Activated CD8-positive, alpha-beta T cell treated with anti-CD3 and anti-CD28 coated beads, Interleukin-2, amount 10 ng/mL, durations not matched to agents 7 days and 5 days (primary cell): ENCODE data around the gene KIFBP. TPM values are rescaled to one million over a fixed set of nuclear protein-coding genes. Genes with fewer than 3 reads are reported as not detected.
"Not testable (repeated sequence)": the region's sequence is repeated elsewhere in the genome, so short reads cannot be mapped to it uniquely, and the experiment has no call there.

Experiments
- ATAC-seq: fragments of 150-1000 bp; cut with Tn5 transposase; one replicate; pipeline ENCODE4 v1.10.0; 2021; ENCODE audit warnings: moderate library complexity
- CTCF ChIA-PET: fragments of 350-600 bp; sonication (Branson Sonifier 250); formaldehyde crosslinking; loops from one replicate; lab custom pipeline; 2021; ENCODE audit warnings: antibody characterized with exemption; lab: Charles Lee
- POLR2A ChIA-PET: fragments of 350-600 bp; sonication (Branson Sonifier 250); formaldehyde crosslinking; loops from one replicate; lab custom pipeline; 2021; ENCODE audit warnings: antibody characterized with exemption; lab: Charles Lee
- DNase-seq: peaks from one replicate; pipeline ENCODE4 v3.0.0-alpha.2; 2020
- H3K27ac Mint-ChIP-seq: one replicate; pipeline ENCODE4 v1.8.0; 2021; ENCODE audit warnings: mild to moderate bottlenecking, mixed read lengths
- H3K27me3 Mint-ChIP-seq: one replicate; pipeline ENCODE4 v1.8.0; 2021; ENCODE audit warnings: low read depth, mixed read lengths
- H3K36me3 Mint-ChIP-seq: one replicate; pipeline ENCODE4 v1.8.0; 2021; ENCODE audit warnings: low read depth, mixed read lengths
- H3K4me1 Mint-ChIP-seq: one replicate; pipeline ENCODE4 v1.8.0; 2021; ENCODE audit warnings: low read depth, mixed read lengths
- H3K4me3 Mint-ChIP-seq: one replicate; pipeline ENCODE4 v1.8.0; 2021; ENCODE audit warnings: mild to moderate bottlenecking, mixed read lengths
- H3K9me3 Mint-ChIP-seq: one replicate; pipeline ENCODE4 v1.8.0; 2022; ENCODE audit warnings: mixed read lengths; ENCODE audit not compliant: insufficient read depth
- total RNA-seq, 2 experiments: library from RNA; stranded (reverse); gene quantifications; one replicate each; pipeline ENCODE4 v1.2.3, GENCODE V29; 2021

Gene KIFBP
- total RNA-seq, 2 experiments from 2014 or later = 13.7 to 16.5 TPM

- Mint-ChIP-seq H3K27ac (no peak overlapping the region), H3K4me1 (peaks cover 4% of the 10 kb centered on the region), H3K27me3 (peaks cover 6% of the 10 kb centered on the region), H3K36me3 (no peaks in the 10 kb centered on the region), H3K9me3 (no peaks in the 10 kb centered on the region), H3K4me3 (no peak overlapping the region)
- no peak for ATAC-seq
- DNase-seq = no peak
- ChIA-PET POLR2A (no interaction called here), CTCF (no interaction called here)
These were observed 44.7 kb downstream of the KIFBP start for GRCh38 chr10:69033256-69033655.

GRCh38 chr10:69037489-69037888 lies 48.9 kb downstream of the KIFBP start:
- POLR2A ChIA-PET = interaction anchor here (0.8 kb wide), 2 partner anchors 9 to 51 kb away, joined by 3 read pairs; partner anchors contain the start of gene SRGN
- ATAC-seq = no peak
- H3K9me3 Mint-ChIP-seq = no peaks in the 10 kb centered on the region

GRCh38 chr10:69040904-69041303 lies 52.3 kb downstream of the KIFBP start:
- DNase-seq, H3K4me3 Mint-ChIP-seq, ATAC-seq, H3K36me3 Mint-ChIP-seq, H3K27ac Mint-ChIP-seq, H3K9me3 Mint-ChIP-seq, H3K27me3 Mint-ChIP-seq: not testable (repeated sequence)
- H3K4me1 Mint-ChIP-seq = peaks cover 23% of the 10 kb centered on the region
- ChIA-PET POLR2A (interaction anchor here (0.6 kb wide), 1 partner anchor 9 kb away, joined by 3 read pairs; no protein-coding TSS in a partner anchor), CTCF (interaction anchor here (1.2 kb wide), 1 partner anchor 35 kb away, joined by 4 read pairs; no protein-coding TSS in a partner anchor)

More at GRCh38 chr10:69037489-69037888, 48.9 kb downstream of the KIFBP start:
- no peak for DNase-seq
- Mint-ChIP-seq H3K4me3 (no peak overlapping the region), H3K27ac (no peak overlapping the region), H3K36me3 (no peaks in the 10 kb centered on the region), H3K4me1 (no peaks in the 10 kb centered on the region), H3K27me3 (peaks cover 5% of the 10 kb centered on the region)
- CTCF ChIA-PET = interaction anchor here (0.9 to 1.2 kb wide), 2 partner anchors 14 to 28 kb away, joined by 4 to 5 read pairs; no protein-coding TSS in a partner anchor

- H3K9me3 Mint-ChIP-seq = no peaks in the 10 kb centered on the region
These were observed 53.8 kb downstream of the KIFBP start for GRCh38 chr10:69042417-69042816.

GRCh38 chr10:69042838-69043237 lies 54.2 kb downstream of the KIFBP start:
- Mint-ChIP-seq H3K9me3 (no peaks in the 10 kb centered on the region), H3K27ac (no peak overlapping the region), H3K27me3 (no peaks in the 10 kb centered on the region), H3K4me3 (no peak overlapping the region), H3K36me3 (peaks cover 2% of the 10 kb centered on the region), H3K4me1 (peaks cover 34% of the 10 kb centered on the region)
- ATAC-seq = no peak
- CTCF ChIA-PET = no interaction called here
- POLR2A ChIA-PET = interaction anchor here (4.2 kb wide), 1 partner anchor 44 kb away, joined by 49 read pairs; the partner anchor contains the start of gene SRGN
- no peak for DNase-seq

More at GRCh38 chr10:69042417-69042816, 53.8 kb downstream of the KIFBP start:
- DNase-seq (no peak), ATAC-seq (no peak)
- peaks cover 2% of the 10 kb centered on the region for H3K36me3 Mint-ChIP-seq
- ChIA-PET CTCF (no interaction called here), POLR2A (interaction anchor here (1.3 to 4.2 kb wide), 2 partner anchors 45 to 46 kb away, joined by 3 to 49 read pairs; partner anchors contain the start of gene SRGN)
- no peak overlapping the region for H3K27ac Mint-ChIP-seq
- H3K27me3 Mint-ChIP-seq = no peaks in the 10 kb centered on the region
- H3K4me3 Mint-ChIP-seq = no peak overlapping the region
- peaks cover 33% of the 10 kb centered on the region for H3K4me1 Mint-ChIP-seq

- no peaks in the 10 kb centered on the region for H3K27me3 Mint-ChIP-seq
- H3K36me3 Mint-ChIP-seq = peaks cover 2% of the 10 kb centered on the region
- H3K9me3 Mint-ChIP-seq = no peaks in the 10 kb centered on the region
- ChIA-PET CTCF (interaction anchor here (0.9 to 4.5 kb wide), 8 partner anchors 11 to 88 kb away, joined by 3 to 39 read pairs (median 7); partner anchors contain the start of gene DDX21), POLR2A (interaction anchor here (1.4 to 4.2 kb wide), 5 partner anchors 12 to 88 kb away, joined by 3 to 49 read pairs (median 8); partner anchors contain the start of genes DDX21 and SRGN)
- no peak overlapping the region for H3K4me3 Mint-ChIP-seq
- peak; percentile 59 for DNase-seq
- H3K4me1 Mint-ChIP-seq = peaks cover 40% of the 10 kb centered on the region
- peak overlapping the region; percentile 95 for H3K27ac Mint-ChIP-seq
- ATAC-seq = peak; percentile 49
These were observed 55.4 kb downstream of the KIFBP start for GRCh38 chr10:69043931-69044531.

GRCh38 chr10:69044546-69044945 lies 55.9 kb downstream of the KIFBP start:
- ATAC-seq (no peak), DNase-seq (no peak)
- peak overlapping the region; percentile 95 for H3K27ac Mint-ChIP-seq
- no peaks in the 10 kb centered on the region for H3K9me3 Mint-ChIP-seq
- peaks cover 2% of the 10 kb centered on the region for H3K36me3 Mint-ChIP-seq
- no peak overlapping the region for H3K4me3 Mint-ChIP-seq
- no peaks in the 10 kb centered on the region for H3K27me3 Mint-ChIP-seq
- peaks cover 41% of the 10 kb centered on the region for H3K4me1 Mint-ChIP-seq
- ChIA-PET POLR2A (interaction anchor here (0.6 to 4.2 kb wide), 6 partner anchors 12 to 89 kb away, joined by 3 to 49 read pairs (median 6); partner anchors contain the start of genes DDX21 and SRGN), CTCF (interaction anchor here (0.9 to 4.5 kb wide), 9 partner anchors 11 to 89 kb away, joined by 3 to 39 read pairs (median 3); partner anchors contain the start of gene DDX21)

GRCh38 chr10:69045441-69046300 lies 57.1 kb downstream of the KIFBP start:
- peaks cover 44% of the 10 kb centered on the region for H3K4me1 Mint-ChIP-seq
- H3K27ac Mint-ChIP-seq = peak overlapping the region; percentile 95
- DNase-seq (peak; percentile 41), ATAC-seq (peak; percentile 75)
- ChIA-PET POLR2A (interaction anchor here (0.5 to 4.2 kb wide), 10 partner anchors 8 to 149 kb away, joined by 3 to 49 read pairs (median 4); partner anchors contain the start of gene SRGN), CTCF (interaction anchor here (1.1 to 4.5 kb wide), 7 partner anchors 10 to 47 kb away, joined by 3 to 39 read pairs (median 11); no protein-coding TSS in a partner anchor)
- peaks cover 2% of the 10 kb centered on the region for H3K36me3 Mint-ChIP-seq
- no peaks in the 10 kb centered on the region for H3K27me3 Mint-ChIP-seq
- H3K9me3 Mint-ChIP-seq = no peaks in the 10 kb centered on the region
- H3K4me3 Mint-ChIP-seq = peak overlapping the region; percentile 29

GRCh38 chr10:69047111-69047832 lies 58.7 kb downstream of the KIFBP start:
- no peak overlapping the region for H3K4me3 Mint-ChIP-seq
- no peaks in the 10 kb centered on the region for H3K9me3 Mint-ChIP-seq
- peaks cover 2% of the 10 kb centered on the region for H3K36me3 Mint-ChIP-seq
- H3K4me1 Mint-ChIP-seq = peaks cover 54% of the 10 kb centered on the region
- no peaks in the 10 kb centered on the region for H3K27me3 Mint-ChIP-seq
- peak overlapping the region; percentile 15 for H3K27ac Mint-ChIP-seq
- DNase-seq = no peak
- POLR2A ChIA-PET = interaction anchor here (0.9 to 5.6 kb wide), 2 partner anchors 41 to 1357 kb away, joined by 3 to 32 read pairs; partner anchors contain the start of gene SRGN
- CTCF ChIA-PET = interaction anchor here (2.0 to 4.5 kb wide), 3 partner anchors 15 to 45 kb away, joined by 4 to 39 read pairs (median 19); no protein-coding TSS in a partner anchor
- ATAC-seq = no peak

GRCh38 chr10:69048103-69048502 lies 59.5 kb downstream of the KIFBP start:
- peaks cover 62% of the 10 kb centered on the region for H3K4me1 Mint-ChIP-seq
- POLR2A ChIA-PET = interaction anchor here (0.6 to 5.6 kb wide), 2 partner anchors 40 to 1164 kb away, joined by 3 to 32 read pairs; partner anchors contain the start of genes SIRT1 and SRGN
- no peak overlapping the region for H3K27ac Mint-ChIP-seq
- no peak for DNase-seq
- CTCF ChIA-PET = interaction anchor here (2.0 to 4.5 kb wide), 2 partner anchors 14 to 44 kb away, joined by 4 to 39 read pairs; no protein-coding TSS in a partner anchor
- no peaks in the 10 kb centered on the region for H3K27me3 Mint-ChIP-seq
- H3K4me3 Mint-ChIP-seq = no peak overlapping the region
- H3K36me3 Mint-ChIP-seq = peaks cover 2% of the 10 kb centered on the region
- no peak for ATAC-seq
- no peaks in the 10 kb centered on the region for H3K9me3 Mint-ChIP-seq
